Naive thymus-derived CD8-positive, alpha-beta T cell (primary cell): Measurements from ENCODE around the gene MACF1. TPM values are rescaled to one million over a fixed set of nuclear protein-coding genes. Genes with fewer than 3 reads are reported as not detected.

Experiments
- ATAC-seq, 2 donors: fragments of 150-1000 bp; cut with Tn5 transposase in 1 of 2; sonication (Bioruptor Pico), chemical (Tn5 transposase) in 1 of 2; 1 replicate in 1 of 2; 2 replicates in 1 of 2; pipeline ENCODE4 v1.10.0; 2021; ENCODE audit warnings: mild to moderate bottlenecking in 2 of 2, moderate library complexity in 2 of 2
- POLR2A ChIA-PET: fragments of 350-600 bp; sonication (Branson Sonifier 250); formaldehyde crosslinking; loops from one replicate; lab custom pipeline; 2021; ENCODE audit warnings: antibody characterized with exemption; lab: Charles Lee
- DNase-seq, 10 donors: peaks; one replicate each; pipeline versions ENCODE4 v3.0.0 to v3.0.0-alpha.2; 2020 to 2022
- H3K27ac Mint-ChIP-seq, 10 donors: one replicate each; pipeline ENCODE4 v1.8.0; 2020 to 2022; ENCODE audit warnings: mild to moderate bottlenecking in 10 of 10, mixed read lengths in 10 of 10, moderate library complexity in 4 of 10, inconsistent platforms in 1 of 10
- H3K27me3 Mint-ChIP-seq, 5 donors: one replicate each; pipeline ENCODE4 v1.8.0; 2021 to 2022; ENCODE audit warnings: mixed read lengths in 5 of 5
- H3K36me3 Mint-ChIP-seq, 3 donors: one replicate each; pipeline ENCODE4 v1.8.0; 2020 to 2022; ENCODE audit warnings: mixed read lengths in 3 of 3, mild to moderate bottlenecking in 2 of 3, inconsistent platforms in 1 of 3
- H3K4me1 Mint-ChIP-seq, 4 donors: one replicate each; pipeline ENCODE4 v1.8.0; 2021 to 2022; ENCODE audit warnings: mixed read lengths in 4 of 4
- H3K4me3 Mint-ChIP-seq, 10 donors: one replicate each; pipeline ENCODE4 v1.8.0; 2020 to 2022; ENCODE audit warnings: mild to moderate bottlenecking in 10 of 10, mixed read lengths in 10 of 10, moderate library complexity in 6 of 10, inconsistent platforms in 1 of 10
- H3K9me3 Mint-ChIP-seq, 9 donors: one replicate each; pipeline ENCODE4 v1.8.0; 2020 to 2022; ENCODE audit warnings: mixed read lengths in 9 of 9, mild to moderate bottlenecking in 3 of 9, inconsistent platforms in 1 of 9, moderate library complexity in 1 of 9
- polyA plus RNA-seq, 3 donors: library from polyadenylated mRNA; unstranded; fragments of 300-500 nt; fragmentation: Illumina TruSeq; gene quantifications; one replicate each; pipeline ENCODE4 v1.2.3, GENCODE V29; 2021
- total RNA-seq, 8 experiments: library from RNA in 2 of 8; stranded (reverse) in 2 of 8; gene quantifications; one replicate each; pipeline ENCODE4 v1.2.3 and lab custom pipeline; 2021 to 2026

Gene MACF1
- total and polyA plus RNA-seq, 5 experiments from 2014 or later: 13.4 to 222 (median 60.8) TPM

DNA sequence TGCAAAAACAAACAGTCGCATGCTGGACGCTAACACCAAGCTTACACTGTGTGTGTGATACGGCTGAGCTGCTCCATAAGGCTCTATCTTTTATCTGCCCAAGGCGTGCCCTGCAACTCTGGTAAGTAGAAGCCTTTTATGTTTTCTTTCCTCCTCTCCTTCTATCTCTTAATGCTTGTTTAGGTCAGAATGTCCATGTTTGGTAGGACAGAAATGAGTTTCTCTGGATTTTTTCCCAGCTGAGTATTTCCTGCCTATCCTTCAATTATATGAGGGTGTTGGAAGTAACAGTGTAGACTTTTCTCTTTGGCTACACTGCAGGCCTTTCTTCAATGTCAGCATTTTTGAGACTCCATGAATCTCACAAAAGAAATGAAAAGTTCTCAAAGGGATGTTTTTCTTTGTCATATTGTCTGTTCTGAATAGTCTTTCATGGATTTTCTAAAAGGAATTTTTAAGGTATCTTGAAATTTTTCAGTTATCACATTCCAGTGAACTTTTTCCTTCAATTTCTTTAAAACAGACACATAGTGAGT is 124.2 kb downstream of the MACF1 start:
- POLR2A ChIA-PET: no interaction called here
- peaks cover 0 to 77% (median 23%) of the 10 kb centered on the region in 3 donors for H3K36me3 Mint-ChIP-seq
- peak overlapping the region in 6 of 10 donors; percentile 4 to 75 (median 26) for H3K4me3 Mint-ChIP-seq
- DNase-seq (no peak), ATAC-seq (no peak)
- H3K4me1 Mint-ChIP-seq: peaks cover 3 to 23% (median 17%) of the 10 kb centered on the region in 4 donors
- peak overlapping the region in 5 of 10 donors; percentile 13 to 56 (median 43) for H3K27ac Mint-ChIP-seq
- H3K9me3 Mint-ChIP-seq: no peaks in the 10 kb centered on the region
- H3K27me3 Mint-ChIP-seq: no peaks in the 10 kb centered on the region

DNA sequence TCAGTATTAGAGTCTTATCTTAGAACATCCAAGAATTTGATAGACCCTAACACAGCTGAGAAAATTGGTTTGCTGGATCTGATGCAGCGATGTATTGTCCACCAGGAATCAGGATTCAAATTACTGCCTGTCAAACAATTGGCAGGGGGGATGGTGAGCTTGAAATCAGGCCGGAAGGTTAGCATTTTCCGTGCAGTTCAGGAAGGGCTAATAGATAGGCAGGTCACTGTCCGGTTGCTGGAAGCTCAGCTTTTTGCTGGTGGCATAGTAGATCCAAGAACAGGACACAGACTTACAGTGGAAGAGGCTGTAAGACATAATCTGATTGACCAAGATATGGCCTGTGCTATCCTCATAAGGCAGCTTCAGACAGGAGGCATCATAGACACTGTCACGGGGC is 127.2 kb downstream of the MACF1 start:
- H3K4me3 Mint-ChIP-seq: no peak overlapping the region
- ATAC-seq (no peak), DNase-seq (no peak)
- POLR2A ChIA-PET: interaction anchor here (0.6 kb wide), 1 partner anchor 200 kb away, joined by 6 read pairs; no protein-coding TSS in a partner anchor
- no peaks in the 10 kb centered on the region for H3K27me3 Mint-ChIP-seq
- peaks cover 0 to 100% (median 35%) of the 10 kb centered on the region in 3 donors for H3K36me3 Mint-ChIP-seq
- peaks cover 6 to 28% (median 19%) of the 10 kb centered on the region in 4 donors for H3K4me1 Mint-ChIP-seq
- H3K27ac Mint-ChIP-seq: peak overlapping the region in 4 of 10 donors; percentile 37 to 52 (median 44)
- H3K9me3 Mint-ChIP-seq: no peaks in the 10 kb centered on the region

DNA sequence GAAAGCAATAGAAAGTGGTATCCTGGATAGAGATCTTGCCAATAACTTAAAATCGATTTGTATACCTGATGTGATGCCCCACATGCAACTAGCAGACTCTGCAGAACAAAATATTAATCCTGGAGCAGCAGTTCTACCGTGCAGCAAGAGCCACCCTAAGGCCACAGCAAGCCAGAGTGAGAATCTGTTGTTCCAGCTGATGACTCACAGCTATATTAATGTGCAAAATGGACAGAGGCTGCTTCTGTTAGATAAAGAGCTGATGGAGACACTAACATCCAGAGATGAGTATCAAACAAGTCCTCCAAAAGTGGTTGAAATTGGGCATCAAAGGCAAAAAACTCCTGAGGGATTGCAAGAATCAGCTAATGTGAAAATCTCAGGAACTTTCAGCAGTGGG is 127.8 kb downstream of the MACF1 start:
- Mint-ChIP-seq H3K27me3 (no peaks in the 10 kb centered on the region), H3K4me1 (peaks cover 6 to 25% (median 18%) of the 10 kb centered on the region in 4 donors), H3K27ac (peak overlapping the region in 3 of 10 donors; percentile 17 to 40 (median 37)), H3K4me3 (no peak overlapping the region), H3K36me3 (peaks cover 0 to 100% (median 41%) of the 10 kb centered on the region in 3 donors), H3K9me3 (no peaks in the 10 kb centered on the region)
- ATAC-seq: no peak
- DNase-seq: no peak
- POLR2A ChIA-PET: interaction anchor here (0.6 kb wide), 1 partner anchor 201 kb away, joined by 6 read pairs; no protein-coding TSS in a partner anchor

DNA sequence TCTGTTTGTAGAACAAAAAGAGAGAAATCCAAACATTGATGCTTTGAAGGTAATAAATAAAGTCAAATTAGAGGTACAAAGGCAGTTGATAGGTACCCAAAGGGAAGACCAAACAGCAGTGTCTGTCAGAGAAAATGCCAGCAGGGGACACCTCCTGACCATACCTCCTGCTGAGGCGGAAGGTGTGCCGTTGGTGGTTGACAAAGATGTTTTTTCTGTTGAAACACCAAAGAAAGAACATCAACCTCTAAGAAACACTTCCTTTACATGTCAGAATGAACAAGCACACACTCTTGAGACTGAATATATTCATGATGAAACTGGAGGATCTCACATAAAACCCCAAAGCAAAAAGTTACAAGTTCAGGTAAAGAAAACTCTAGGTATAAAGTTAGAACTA is 128.3 kb downstream of the MACF1 start:
- peaks cover 0 to 100% (median 41%) of the 10 kb centered on the region in 3 donors for H3K36me3 Mint-ChIP-seq
- no peak for ATAC-seq
- POLR2A ChIA-PET: no interaction called here
- peaks cover 6 to 21% (median 13%) of the 10 kb centered on the region in 4 donors for H3K4me1 Mint-ChIP-seq
- H3K27ac Mint-ChIP-seq: peak overlapping the region in 7 of 10 donors; percentile 1 to 66 (median 45)
- H3K27me3 Mint-ChIP-seq: no peaks in the 10 kb centered on the region
- no peak overlapping the region for H3K4me3 Mint-ChIP-seq
- no peaks in the 10 kb centered on the region for H3K9me3 Mint-ChIP-seq
- no peak for DNase-seq

DNA sequence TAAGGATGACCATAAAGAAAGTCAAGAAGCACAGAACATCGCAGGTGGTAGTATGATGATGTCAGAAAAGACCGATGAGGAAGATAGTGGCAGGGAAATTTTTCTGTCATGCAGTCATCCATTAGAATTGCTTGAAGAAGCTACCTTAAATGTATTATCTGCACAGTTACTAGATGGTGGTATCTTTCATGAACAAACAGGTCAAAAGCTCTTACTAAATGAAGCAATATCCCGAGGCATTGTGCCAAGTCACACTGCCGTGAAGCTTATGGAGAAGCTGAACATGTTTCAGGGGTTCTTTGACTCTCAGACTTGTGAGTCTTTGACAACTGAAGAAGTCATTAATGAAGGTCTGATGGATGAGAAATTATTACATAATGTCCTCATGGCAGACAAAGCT is 128.8 kb downstream of the MACF1 start:
- no peak for DNase-seq
- peaks cover 4 to 17% (median 8%) of the 10 kb centered on the region in 4 donors for H3K4me1 Mint-ChIP-seq
- no peak for ATAC-seq
- POLR2A ChIA-PET: no interaction called here
- H3K9me3 Mint-ChIP-seq: no peaks in the 10 kb centered on the region
- H3K4me3 Mint-ChIP-seq: no peak overlapping the region
- peaks cover 0 to 100% (median 37%) of the 10 kb centered on the region in 3 donors for H3K36me3 Mint-ChIP-seq
- H3K27ac Mint-ChIP-seq: peak overlapping the region in 6 of 10 donors; percentile 14 to 66 (median 45)
- no peaks in the 10 kb centered on the region for H3K27me3 Mint-ChIP-seq

DNA sequence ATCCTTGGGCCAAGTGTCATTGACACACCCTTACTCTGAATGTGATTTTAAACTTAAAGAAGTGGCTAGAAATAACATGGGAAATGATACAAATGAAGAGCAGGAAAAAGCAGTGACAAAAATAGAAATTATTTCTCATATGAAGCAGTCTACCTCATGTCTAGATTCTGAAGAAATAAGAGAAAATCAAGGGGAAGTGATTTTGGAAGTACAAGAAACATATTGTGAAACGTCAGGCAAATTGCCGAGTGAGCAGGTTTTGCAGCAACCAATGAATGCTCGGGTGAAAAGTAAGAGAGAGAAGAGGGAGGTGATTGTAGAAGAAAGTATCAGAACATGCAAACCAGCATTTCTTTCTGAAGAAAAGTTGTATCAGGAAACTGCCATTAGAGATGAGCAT is 130.7 kb downstream of the MACF1 start:
- ATAC-seq (no peak), DNase-seq (no peak)
- Mint-ChIP-seq H3K4me3 (no peak overlapping the region), H3K4me1 (peaks cover 0 to 13% (median 6%) of the 10 kb centered on the region in 4 donors), H3K27me3 (no peaks in the 10 kb centered on the region), H3K9me3 (no peaks in the 10 kb centered on the region), H3K27ac (peak overlapping the region in 7 of 10 donors; percentile 15 to 75 (median 29)), H3K36me3 (peaks cover 7 to 100% (median 52%) of the 10 kb centered on the region in 3 donors)
- POLR2A ChIA-PET: no interaction called here

DNA sequence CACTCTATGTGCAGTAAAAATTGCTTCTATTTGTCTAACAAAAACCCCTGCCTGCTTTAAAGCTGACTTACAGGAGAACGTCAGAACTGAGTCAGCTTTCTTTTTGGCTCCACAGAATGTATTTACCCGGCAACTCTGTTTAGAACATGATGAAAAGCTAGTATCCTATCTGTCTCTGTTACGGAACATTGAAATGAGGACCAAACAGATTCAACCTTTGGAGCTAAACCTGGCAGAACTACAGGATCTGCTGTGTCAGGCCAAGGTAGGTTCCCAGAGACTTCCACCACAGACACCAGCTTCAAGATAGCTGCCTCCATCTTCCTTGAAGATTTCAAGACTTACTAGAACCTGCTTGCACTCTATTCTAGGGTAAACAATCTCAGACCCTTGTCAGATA is 132.6 kb downstream of the MACF1 start:
- no peak for DNase-seq
- Mint-ChIP-seq H3K27me3 (no peaks in the 10 kb centered on the region), H3K36me3 (peaks cover 7 to 100% (median 53%) of the 10 kb centered on the region in 3 donors), H3K4me1 (peaks cover 0 to 9% (median 5%) of the 10 kb centered on the region in 4 donors), H3K4me3 (no peak overlapping the region), H3K27ac (peak overlapping the region in 4 of 10 donors; percentile 5 to 66 (median 33)), H3K9me3 (no peaks in the 10 kb centered on the region)
- POLR2A ChIA-PET: no interaction called here
- no peak for ATAC-seq

DNA sequence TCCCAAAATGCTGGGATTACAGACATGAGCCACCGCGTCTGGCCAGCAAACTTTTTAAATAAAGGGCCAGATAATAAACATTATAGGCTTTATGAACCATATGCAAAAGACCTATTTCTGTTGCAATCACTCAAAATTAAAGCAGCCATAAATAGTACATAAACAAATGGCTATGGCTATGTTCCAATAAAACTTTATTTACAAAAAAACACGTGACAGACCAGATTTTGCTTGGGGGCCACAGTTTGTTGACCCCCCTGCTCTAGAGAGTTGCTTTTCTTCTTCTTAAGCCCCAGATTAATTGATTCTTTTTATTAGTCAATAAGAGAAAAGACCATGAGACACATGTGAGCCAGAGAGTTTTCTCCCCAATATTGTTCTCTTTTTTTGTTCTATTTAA is 138.3 kb downstream of the MACF1 start:
- no peak overlapping the region for H3K27ac Mint-ChIP-seq
- ATAC-seq: no peak
- POLR2A ChIA-PET: no interaction called here
- H3K9me3 Mint-ChIP-seq: no peaks in the 10 kb centered on the region
- peaks cover 7 to 93% (median 33%) of the 10 kb centered on the region in 3 donors for H3K36me3 Mint-ChIP-seq
- DNase-seq: no peak
- H3K4me1 Mint-ChIP-seq: no peaks in the 10 kb centered on the region
- H3K27me3 Mint-ChIP-seq: no peaks in the 10 kb centered on the region
- H3K4me3 Mint-ChIP-seq: no peak overlapping the region

DNA sequence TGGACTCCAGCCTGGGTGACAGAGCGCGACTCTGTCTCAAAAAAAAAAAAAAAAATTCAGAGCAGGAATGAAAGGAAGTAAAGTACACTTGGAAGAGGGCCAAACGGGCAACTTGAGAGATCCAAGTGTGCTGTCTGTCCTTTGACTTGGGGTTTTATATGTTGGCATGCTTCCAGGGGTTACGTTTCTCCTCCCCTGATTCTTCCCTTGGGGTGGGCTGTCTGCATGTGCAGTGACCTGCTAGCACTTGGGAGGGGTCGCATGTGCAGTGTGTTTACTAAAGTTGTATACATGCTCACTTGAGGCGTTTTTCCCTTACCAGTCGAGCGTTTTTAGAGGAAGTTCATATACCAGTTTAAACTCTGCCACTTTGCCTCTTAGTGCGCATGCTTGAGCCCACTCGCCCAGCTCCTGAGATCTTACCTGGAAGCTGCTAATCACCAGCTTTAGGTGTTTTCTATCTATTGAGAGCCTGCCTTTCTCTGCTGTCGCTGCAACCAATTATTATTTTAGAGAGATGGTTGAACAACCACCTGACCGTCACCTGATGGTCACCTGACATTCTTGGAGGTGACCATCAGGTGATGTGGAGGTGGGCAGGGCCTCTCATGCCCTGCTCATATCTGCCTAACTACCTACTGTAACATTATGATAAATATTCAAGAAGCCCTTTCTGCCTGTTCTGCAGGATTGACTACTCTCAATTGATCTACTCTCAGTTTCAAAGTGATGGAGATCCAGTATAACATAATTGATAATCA is 140.1 kb downstream of the MACF1 start:
- Mint-ChIP-seq H3K27ac (peak overlapping the region in 3 of 10 donors; percentile 8 to 81 (median 46)), H3K36me3 (peaks cover under 1 to 93% (median 32%) of the 10 kb centered on the region in 3 donors), H3K4me3 (no peak overlapping the region), H3K27me3 (no peaks in the 10 kb centered on the region), H3K9me3 (no peaks in the 10 kb centered on the region), H3K4me1 (no peaks in the 10 kb centered on the region)
- POLR2A ChIA-PET: no interaction called here
- ATAC-seq (no peak), DNase-seq (no peak)

DNA sequence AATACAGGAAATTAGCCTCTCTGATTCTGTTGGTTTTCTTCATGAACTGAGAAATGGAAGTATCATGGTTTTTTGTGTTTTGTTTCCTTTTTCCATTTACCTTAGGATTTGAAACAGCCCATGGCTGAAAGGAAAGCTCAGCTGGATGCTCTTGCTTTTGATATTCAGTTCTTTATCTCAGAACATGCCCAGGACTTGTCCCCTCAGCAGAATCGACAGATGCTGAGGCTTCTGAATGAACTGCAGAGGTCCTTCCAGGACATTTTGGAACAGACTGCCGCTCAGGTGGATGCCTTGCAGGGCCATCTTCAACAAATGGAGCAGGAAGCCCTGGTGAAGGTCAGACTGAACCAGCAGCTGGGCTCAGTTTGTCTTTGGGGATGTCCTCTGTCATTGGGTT is 142.4 kb downstream of the MACF1 start:
- DNase-seq: no peak
- Mint-ChIP-seq H3K9me3 (no peaks in the 10 kb centered on the region), H3K27me3 (no peaks in the 10 kb centered on the region), H3K36me3 (peaks cover 0 to 93% (median 28%) of the 10 kb centered on the region in 3 donors), H3K27ac (peak overlapping the region in 3 of 10 donors; percentile 5 to 69 (median 50)), H3K4me3 (no peak overlapping the region), H3K4me1 (no peaks in the 10 kb centered on the region)
- POLR2A ChIA-PET: no interaction called here
- no peak for ATAC-seq

DNA sequence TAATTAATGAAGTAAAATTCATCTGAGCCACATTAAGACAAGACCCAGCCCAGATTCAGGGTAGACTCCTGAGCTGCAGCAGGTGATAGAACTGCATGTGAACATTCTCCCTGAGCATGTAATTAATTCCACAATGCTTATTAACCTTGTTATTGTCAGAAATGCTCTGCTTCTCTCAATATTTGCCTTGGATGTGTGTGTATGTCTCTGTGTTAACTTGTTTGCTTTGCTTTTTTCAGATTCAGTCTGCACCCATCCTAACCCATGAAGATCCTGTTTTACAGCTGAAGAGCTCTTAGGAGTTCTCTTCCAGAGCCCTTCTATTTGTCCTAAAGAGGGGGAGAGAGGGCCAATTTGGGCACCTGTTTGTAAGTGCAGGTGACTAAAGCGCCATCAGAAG is 143.8 kb downstream of the MACF1 start:
- Mint-ChIP-seq H3K4me3 (no peak overlapping the region), H3K36me3 (peaks cover 6 to 92% (median 32%) of the 10 kb centered on the region in 3 donors), H3K9me3 (no peaks in the 10 kb centered on the region), H3K4me1 (no peaks in the 10 kb centered on the region), H3K27me3 (no peaks in the 10 kb centered on the region), H3K27ac (peak overlapping the region in 7 of 10 donors; percentile 14 to 63 (median 37))
- DNase-seq: no peak
- no peak for ATAC-seq
- POLR2A ChIA-PET: no interaction called here

DNA sequence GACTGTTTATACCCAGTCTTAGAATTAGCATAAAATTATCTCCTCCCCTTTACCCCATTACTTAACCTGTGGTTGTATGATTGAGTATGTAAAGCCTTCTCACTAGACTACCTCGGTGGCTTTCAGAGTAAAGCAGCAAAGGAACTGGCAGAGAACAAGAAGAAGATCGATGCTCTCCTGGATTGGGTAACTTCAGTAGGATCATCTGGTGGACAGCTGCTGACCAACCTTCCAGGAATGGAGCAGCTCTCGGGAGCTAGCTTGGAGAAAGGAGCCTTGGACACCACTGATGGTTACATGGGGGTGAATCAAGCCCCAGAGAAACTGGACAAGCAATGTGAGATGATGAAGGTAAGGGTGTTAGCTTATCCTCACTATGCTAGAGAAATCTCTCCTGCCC is 148.4 kb downstream of the MACF1 start:
- Mint-ChIP-seq H3K4me3 (no peak overlapping the region), H3K27ac (peak overlapping the region in 3 of 10 donors; percentile 20 to 63 (median 42)), H3K36me3 (peaks cover 14 to 99% (median 38%) of the 10 kb centered on the region in 3 donors), H3K4me1 (no peaks in the 10 kb centered on the region), H3K9me3 (no peaks in the 10 kb centered on the region), H3K27me3 (no peaks in the 10 kb centered on the region)
- ATAC-seq (no peak), DNase-seq (no peak)
- POLR2A ChIA-PET: no interaction called here

DNA sequence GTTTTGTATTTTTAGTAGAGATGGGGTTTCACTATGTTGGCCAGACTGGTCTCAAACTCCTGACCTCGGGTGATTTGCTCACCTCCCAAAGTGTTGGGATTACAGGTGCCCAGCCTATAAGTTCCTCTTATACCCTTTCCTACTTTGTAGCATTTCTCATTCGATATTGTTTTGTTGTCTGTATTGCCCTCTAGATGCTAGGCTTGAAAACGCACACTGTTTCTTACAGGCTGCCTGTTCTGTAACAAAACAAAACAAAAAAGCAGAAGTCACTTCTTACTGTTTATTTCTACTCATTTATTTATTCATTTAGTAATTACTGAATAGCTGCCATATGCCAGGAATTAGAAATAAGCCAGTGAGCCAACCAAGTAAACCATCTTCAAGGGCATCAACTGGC is 150.1 kb downstream of the MACF1 start:
- Mint-ChIP-seq H3K4me3 (no peak overlapping the region), H3K9me3 (no peaks in the 10 kb centered on the region), H3K4me1 (peaks cover 0 to 2% (median 0%) of the 10 kb centered on the region in 4 donors), H3K27ac (peak overlapping the region in 2 of 10 donors; percentile 15 to 50), H3K36me3 (peaks cover 22 to 99% (median 39%) of the 10 kb centered on the region in 3 donors), H3K27me3 (no peaks in the 10 kb centered on the region)
- ATAC-seq (no peak), DNase-seq (no peak)
- POLR2A ChIA-PET: no interaction called here
